SK-N-SH treated with all-trans-retinoic acid at 6 μM for 48 hours (cell line): ENCODE results near the gene C2CD4C.

Experiments used
- ARNTL ChIP-seq: fragments of 450-650 bp; formaldehyde crosslinking; IDR thresholded peaks from 2 replicates; pipeline ENCODE4 v1.5.0; 2020; ENCODE audit warnings: low read depth, mild to moderate bottlenecking, moderate library complexity, borderline replicate concordance
- CSDC2 ChIP-seq: fragments of 250-450 bp; sonication (Bioruptor Pico); IDR thresholded peaks from 2 replicates; pipeline ENCODE4 v1.5.0; 2020; ENCODE audit warnings: mild to moderate bottlenecking, moderate library complexity
- CSRNP3 ChIP-seq: fragments of 250-450 bp; sonication (Bioruptor Pico); IDR thresholded peaks from 2 replicates; pipeline ENCODE4 v1.5.1; 2021; ENCODE audit warnings: mild to moderate bottlenecking, moderate library complexity
- ESRRG ChIP-seq: fragments of 250-450 bp; sonication (Bioruptor Pico); IDR thresholded peaks from 2 replicates; pipeline ENCODE4 v1.6.1; 2021; ENCODE audit warnings: mild to moderate bottlenecking
- GLIS3 ChIP-seq: fragments of 250-450 bp; sonication (Bioruptor Pico); IDR thresholded peaks from 2 replicates; pipeline ENCODE4 v1.5.0; 2020; ENCODE audit warnings: mild to moderate bottlenecking, moderate library complexity
- OSR1 ChIP-seq: fragments of 250-450 bp; sonication (Bioruptor Pico); IDR thresholded peaks from 2 replicates; pipeline ENCODE4 v1.8.0; 2022; ENCODE audit warnings: moderate library complexity, mild to moderate bottlenecking, inconsistent platforms
- PATZ1 ChIP-seq: fragments of 250-450 bp; sonication (Bioruptor Pico); IDR thresholded peaks from 2 replicates; pipeline ENCODE4 v1.8.0; 2020; ENCODE audit warnings: mild to moderate bottlenecking, moderate library complexity, borderline replicate concordance
- RARB ChIP-seq: fragments of 250-450 bp; sonication (Bioruptor Pico); IDR thresholded peaks from 2 replicates; pipeline ENCODE4 v1.8.0; 2021; ENCODE audit warnings: mild to moderate bottlenecking, moderate library complexity
- ZFP3 ChIP-seq: fragments of 250-450 bp; sonication (Bioruptor Pico); IDR thresholded peaks from 2 replicates; pipeline ENCODE4 v1.5.0; 2020; ENCODE audit warnings: mild to moderate bottlenecking, moderate library complexity
- ZFP30 ChIP-seq: fragments of 450-650 bp; formaldehyde crosslinking; IDR thresholded peaks from 2 replicates; pipeline ENCODE4 v1.5.0; 2022; ENCODE audit warnings: mild to moderate bottlenecking, moderate library complexity
- ZNF565 ChIP-seq: fragments of 450-650 bp; formaldehyde crosslinking; conservative IDR thresholded peaks from 2 replicates; pipeline ENCODE4 v1.5.0; 2020; ENCODE audit warnings: low read depth, mild to moderate bottlenecking, moderate library complexity
- ZNF70 ChIP-seq: fragments of 450-650 bp; formaldehyde crosslinking; IDR thresholded peaks from 2 replicates; pipeline ENCODE4 v1.5.0; 2020; ENCODE audit warnings: mild to moderate bottlenecking, moderate library complexity

DNA sequence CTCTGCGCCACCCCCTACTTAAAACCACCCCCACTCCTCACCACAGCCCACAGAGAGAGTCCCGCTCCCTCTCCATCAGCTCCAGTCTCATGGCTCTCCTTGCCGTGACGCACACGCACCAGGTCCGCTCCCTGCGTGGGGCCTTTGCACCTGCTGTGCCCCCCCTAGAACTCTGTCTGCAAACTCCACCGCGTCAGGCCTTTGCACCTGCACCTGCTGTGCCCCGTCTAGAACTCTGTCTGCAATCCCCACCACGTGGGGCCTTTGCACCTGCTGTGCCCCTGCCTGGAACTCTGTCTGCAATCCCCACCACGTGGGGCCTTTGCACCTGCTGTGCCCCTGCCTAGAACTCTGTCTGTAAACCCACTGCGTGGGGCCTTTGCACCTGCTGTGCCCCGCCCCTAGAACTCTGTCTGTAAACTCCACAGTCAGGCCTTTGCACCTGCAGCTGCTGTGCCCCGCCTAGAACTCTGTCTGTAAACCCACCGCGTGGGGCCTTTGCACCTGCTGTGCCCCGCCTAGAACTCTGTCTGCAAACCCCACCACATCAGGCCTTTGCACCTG, 47.7 kb upstream of the C2CD4C start:
- TF ChIP-seq ZNF565 (CRISPR knock-in tag) (no peak), CSRNP3 (CRISPR knock-in tag) (no peak), ESRRG (CRISPR knock-in tag) (no peak), GLIS3 (no peak), ARNTL (CRISPR knock-in tag) (no peak), PATZ1 (CRISPR knock-in tag) (no peak), OSR1 (CRISPR knock-in tag) (no peak), ZNF70 (CRISPR knock-in tag) (no peak), RARB (CRISPR knock-in tag) (no peak), ZFP3 (CRISPR knock-in tag) (no peak), CSDC2 (CRISPR knock-in tag) (no peak), ZFP30 (no peak)
